Esophagus squamous epithelium (tissue), 4 donors: ENCODE data around the gene NUDT4B.
"Not testable (repeated sequence)": the region's sequence is repeated elsewhere in the genome, so short reads cannot be mapped to it uniquely, and the experiment has no call there.

Experiments used
- CTCF ChIP-seq, 6 experiments: fragments of 450-650 bp in 4 of 6; fragments of 200-600 bp in 2 of 6; sonication (generic) in 2 of 6; IDR thresholded peaks; one replicate each; pipeline ENCODE4 v1.5.1; 2016 to 2019; ENCODE audit warnings: antibody characterized with exemption in 6 of 6, mild to moderate bottlenecking in 4 of 6, moderate library complexity in 4 of 6
- POLR2A ChIP-seq, 4 donors: fragments of 450-650 bp; IDR thresholded peaks; one replicate each; pipeline ENCODE4 v1.6.1; 2017; ENCODE audit warnings: antibody characterized with exemption in 4 of 4, mild to moderate bottlenecking in 4 of 4, moderate library complexity in 3 of 4

GRCh38 chr1:148749335-148749681, 734 bp downstream of the NUDT4B start:
- not testable (repeated sequence) for TF ChIP-seq CTCF, POLR2A (IDR thresholded peaks at IDR 0.05)
